GM13976 (cell line): ENCODE results near the gene SMPDL3B.

Experiments
- DNase-seq: peaks from one replicate; pipeline ENCODE4 v3.0.0; 2012; ENCODE audit warnings: low spot score
- in situ Hi-C: fragments of 300-500 bp; cut with MboI; formaldehyde crosslinking; loops from one replicate; pipeline ENCODE4 v1.12.0; 2022; ENCODE audit warnings: low sequenced_read_pairs, mixed read lengths, inconsistent platforms; ENCODE audit not compliant: unreplicated experiment
- TF ChIP-seq, protein P1 (sequence below): IDR thresholded peaks from 2 replicates; pipeline ENCODE4 v1.5.1; 2012; ENCODE audit warnings: borderline replicate concordance, mild to moderate bottlenecking; ENCODE audit not compliant: insufficient read depth; ENCODE audit errors: extremely low read depth, missing control alignments, control extremely low read depth

Gene SMPDL3B

DNA sequence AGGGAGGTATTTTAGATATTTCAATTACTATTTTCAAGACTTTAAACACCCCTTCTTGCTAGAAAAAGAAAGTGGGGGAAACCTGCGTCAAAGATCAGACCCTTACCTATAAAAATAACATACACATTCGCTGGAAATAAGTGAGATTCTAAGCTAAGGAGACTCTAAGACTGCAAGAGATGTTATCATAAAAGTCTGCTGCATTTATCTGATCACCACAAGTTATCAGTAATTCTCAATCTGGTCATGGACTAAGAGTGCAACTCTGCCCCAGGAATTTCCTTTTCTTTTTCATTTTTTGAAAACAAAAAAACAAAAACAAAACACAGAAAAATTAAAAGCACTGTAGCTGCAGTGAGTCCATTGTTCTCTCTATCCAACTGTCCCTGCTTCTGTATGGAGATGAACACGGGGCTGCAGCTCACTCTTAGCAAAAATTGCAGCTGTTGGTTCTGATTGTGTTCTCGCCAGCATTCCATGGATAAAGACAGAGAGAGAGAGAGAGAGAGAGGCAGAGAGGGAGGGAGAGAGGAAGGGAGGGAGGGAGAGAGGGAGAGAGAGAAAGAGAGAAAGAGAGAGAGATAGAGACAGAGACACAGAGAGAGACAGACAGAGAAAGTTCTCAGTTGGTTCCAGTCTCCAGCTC lies 39.1 kb downstream of the SMPDL3B start:
- TF ChIP-seq, protein P1, sequence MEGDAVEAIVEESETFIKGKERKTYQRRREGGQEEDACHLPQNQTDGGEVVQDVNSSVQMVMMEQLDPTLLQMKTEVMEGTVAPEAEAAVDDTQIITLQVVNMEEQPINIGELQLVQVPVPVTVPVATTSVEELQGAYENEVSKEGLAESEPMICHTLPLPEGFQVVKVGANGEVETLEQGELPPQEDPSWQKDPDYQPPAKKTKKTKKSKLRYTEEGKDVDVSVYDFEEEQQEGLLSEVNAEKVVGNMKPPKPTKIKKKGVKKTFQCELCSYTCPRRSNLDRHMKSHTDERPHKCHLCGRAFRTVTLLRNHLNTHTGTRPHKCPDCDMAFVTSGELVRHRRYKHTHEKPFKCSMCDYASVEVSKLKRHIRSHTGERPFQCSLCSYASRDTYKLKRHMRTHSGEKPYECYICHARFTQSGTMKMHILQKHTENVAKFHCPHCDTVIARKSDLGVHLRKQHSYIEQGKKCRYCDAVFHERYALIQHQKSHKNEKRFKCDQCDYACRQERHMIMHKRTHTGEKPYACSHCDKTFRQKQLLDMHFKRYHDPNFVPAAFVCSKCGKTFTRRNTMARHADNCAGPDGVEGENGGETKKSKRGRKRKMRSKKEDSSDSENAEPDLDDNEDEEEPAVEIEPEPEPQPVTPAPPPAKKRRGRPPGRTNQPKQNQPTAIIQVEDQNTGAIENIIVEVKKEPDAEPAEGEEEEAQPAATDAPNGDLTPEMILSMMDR: no peak
- in situ Hi-C loops: no loop called here
- no peak for DNase-seq

DNA sequence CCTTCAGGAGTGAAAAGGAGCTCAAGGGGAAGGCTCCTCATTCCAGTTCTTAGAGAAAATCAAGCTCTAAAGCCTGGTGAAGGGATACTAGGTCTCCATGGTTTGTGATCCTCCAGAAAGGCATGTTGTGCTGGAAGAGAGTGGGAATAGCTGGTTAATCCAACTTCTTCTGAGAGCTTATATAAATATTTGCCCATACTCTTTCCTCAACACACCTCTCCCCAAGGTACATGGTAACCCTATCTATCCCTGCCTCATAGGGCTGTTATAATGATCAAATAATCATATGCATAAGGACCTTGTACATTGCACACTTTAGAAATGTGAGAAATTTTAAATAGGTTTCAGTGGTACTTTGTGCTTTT lies 39.6 kb downstream of the SMPDL3B start:
- in situ Hi-C loops: no loop called here
- TF ChIP-seq, protein P1: no peak
- no peak for DNase-seq

DNA sequence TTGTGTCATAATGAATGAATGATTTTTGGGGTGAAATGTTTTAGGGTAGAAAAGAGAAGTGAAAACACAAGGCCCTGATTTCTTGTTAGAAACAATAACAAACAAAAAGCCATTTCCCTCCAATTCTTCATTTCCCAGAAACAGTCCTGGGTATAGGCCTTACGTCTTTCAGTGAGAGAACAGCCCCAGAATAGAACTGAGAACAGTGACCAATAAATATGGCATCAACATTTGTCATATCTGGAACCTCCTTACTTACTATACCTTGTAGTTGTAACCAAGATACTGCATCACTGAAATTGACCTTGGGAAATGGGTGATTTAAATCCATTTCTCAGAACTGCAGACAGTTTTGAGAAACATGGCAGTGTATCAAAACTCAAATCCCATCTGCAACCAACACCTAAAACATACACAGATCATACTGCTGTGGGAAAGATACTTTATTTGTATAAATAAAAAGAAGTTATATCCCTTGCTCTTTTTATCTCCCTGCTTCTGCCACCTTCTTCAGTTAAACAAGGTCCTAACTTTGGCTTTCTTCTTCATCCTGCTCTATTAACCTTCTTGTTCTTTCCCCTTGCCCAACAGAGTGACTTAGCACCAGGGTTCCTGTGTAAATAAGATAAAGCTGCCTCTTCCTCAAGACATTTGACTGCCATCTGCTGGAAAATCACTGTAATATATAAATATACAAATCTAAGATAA lies 44.5 kb downstream of the SMPDL3B start:
- DNase-seq: peak; percentile 50
- in situ Hi-C loops: no loop called here
- TF ChIP-seq, protein P1: peak; percentile 30

DNA sequence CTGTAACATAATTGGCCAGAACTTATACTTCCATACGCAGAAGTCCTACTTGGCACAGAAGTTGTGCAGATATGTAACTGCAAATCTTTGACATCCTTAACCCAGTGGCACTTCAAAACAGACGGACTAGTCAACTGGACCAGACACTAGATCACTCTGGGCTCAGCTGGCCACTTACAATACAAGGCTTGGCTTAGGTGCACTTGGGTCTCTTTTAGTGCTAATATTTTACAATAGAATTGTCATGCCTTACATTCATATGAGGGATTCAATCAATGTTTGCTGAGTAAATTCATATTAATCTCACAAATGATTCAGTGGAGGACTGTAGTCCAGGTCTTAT lies 45.0 kb downstream of the SMPDL3B start:
- TF ChIP-seq, protein P1: no peak
- in situ Hi-C loops: loop anchor here (10.0 kb wide), 1 partner anchor 125 kb away; no protein-coding TSS in a partner anchor

DNA sequence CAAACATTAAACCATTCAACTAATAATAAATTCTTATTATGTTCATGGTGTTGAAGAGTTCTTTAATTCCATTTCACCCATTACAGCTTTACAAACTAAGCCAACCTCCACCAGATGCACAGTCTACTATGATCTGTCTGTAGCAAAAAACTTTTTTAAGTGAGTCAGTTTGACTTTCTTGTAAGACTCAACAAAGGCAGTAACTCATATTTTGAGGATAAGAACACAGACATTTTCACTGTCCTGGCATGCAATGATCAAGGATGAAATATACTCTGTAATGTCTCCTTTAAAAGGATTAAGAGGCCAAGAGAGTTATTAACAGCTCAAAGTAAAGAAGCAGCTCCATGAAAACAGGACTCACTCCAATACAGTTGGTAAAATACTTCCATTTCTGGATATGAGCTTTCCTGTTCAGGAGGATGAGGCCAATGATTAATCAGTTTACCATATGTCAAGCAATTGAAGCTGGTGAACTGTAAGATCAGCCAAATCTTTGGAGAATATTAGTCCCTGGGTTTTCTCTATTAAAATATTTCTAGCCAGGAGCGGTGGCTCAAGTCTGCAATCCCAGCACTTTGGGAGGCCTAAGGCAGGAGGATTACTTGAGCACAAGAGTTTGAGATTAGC lies 45.5 kb downstream of the SMPDL3B start:
- no peak for DNase-seq
- in situ Hi-C loops: loop anchor here (10.0 kb wide), 1 partner anchor 126 kb away; no protein-coding TSS in a partner anchor
- TF ChIP-seq, protein P1: no peak

More for the DNA sequence above, 45.0 kb downstream of the SMPDL3B start:
- DNase-seq: no peak

DNA sequence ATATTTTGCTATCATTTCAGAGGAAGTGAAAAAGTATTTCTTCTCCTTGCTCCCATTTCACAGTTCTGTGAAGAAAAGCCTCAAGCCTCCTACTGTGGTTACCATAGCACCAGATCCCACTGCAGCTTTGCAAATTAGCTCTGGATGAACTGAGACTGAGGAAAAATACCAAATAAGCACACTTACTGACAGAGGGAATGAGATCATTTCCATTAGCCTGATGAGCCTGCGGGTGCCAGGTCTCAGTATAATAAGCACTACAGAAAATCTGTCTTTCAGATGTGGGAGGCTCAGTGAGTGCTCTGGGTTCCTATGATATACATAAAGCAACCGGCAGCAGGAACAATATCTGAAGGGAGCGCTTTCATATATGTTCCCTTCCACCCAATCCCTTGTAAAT lies 46.3 kb downstream of the SMPDL3B start:
- TF ChIP-seq, protein P1: no peak
- in situ Hi-C loops: loop anchor here (10.0 kb wide), 1 partner anchor 126 kb away; no protein-coding TSS in a partner anchor
- DNase-seq: no peak
